Fibroblast of skin of left quadriceps (primary cell): ENCODE results near the gene ZSCAN22.
"Not testable (repeated sequence)": the region's sequence is repeated elsewhere in the genome, so short reads cannot be mapped to it uniquely, and the experiment has no call there.

Source experiments
- DNase-seq, 2 experiments: peaks; one replicate each; pipeline ENCODE4 v3.0.0-alpha.2; 2013; ENCODE audit warnings: low read depth in 2 of 2

ZSCAN22 gene

DNA sequence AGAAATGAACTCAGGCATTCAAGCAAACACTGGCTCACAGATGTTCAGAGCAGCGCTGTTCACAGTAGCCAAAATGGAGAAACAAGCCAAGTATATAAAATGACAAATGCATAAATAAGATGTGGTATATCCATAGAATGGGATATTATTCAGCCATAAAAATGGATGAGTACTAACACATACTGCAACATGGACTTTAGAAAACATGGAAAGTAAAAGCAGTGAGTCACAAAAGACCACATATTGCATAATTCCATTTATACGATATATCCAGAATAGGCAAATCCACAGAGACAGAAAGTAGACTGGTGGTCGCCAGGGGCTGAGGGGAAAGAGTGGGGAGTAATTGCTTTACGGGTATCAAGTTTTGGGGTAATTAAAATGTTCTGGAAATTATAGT lies 47.4 kb downstream of the ZSCAN22 start:
- DNase-seq: no peak

DNA sequence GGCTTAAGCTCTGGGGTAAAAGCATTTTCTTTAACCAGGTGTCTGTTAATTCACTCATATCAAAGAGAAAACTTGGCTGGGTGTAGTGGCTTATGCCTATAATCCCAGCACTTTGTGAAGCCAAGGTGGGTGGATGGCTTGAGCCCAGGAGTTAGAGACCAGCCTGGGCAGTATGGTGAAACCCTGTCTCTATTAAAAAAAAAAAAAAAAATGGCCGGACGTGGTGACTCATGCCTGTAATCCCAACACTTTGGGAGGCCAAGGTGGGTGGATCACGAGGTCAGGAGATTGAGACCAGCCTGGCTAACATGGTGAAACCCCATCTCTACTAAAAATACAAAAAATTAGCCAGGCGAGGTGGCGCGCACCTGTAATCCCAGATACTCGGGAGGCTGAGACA lies 49.9 kb downstream of the ZSCAN22 start:
- not testable (repeated sequence) for DNase-seq

DNA sequence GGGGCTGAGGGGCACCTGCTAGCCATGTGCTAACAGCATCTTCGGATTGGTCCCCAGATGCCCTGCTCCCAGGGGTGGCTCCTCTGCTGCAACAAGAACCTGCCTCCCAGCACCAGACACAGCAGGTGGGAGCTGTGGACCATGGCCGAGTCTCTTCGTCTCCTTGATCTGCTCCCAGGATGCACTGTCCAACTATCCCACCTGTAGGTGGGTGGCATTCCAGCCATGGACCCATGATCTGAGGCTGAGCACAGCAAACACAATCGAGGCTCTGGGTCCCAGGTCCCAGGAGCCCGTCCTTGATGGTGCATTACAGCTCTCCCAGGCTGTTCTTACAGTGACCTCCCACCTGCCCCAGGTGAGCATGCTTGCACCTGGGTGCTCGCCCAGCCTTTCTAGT lies 52.5 kb downstream of the ZSCAN22 start:
- no peak for DNase-seq

DNA sequence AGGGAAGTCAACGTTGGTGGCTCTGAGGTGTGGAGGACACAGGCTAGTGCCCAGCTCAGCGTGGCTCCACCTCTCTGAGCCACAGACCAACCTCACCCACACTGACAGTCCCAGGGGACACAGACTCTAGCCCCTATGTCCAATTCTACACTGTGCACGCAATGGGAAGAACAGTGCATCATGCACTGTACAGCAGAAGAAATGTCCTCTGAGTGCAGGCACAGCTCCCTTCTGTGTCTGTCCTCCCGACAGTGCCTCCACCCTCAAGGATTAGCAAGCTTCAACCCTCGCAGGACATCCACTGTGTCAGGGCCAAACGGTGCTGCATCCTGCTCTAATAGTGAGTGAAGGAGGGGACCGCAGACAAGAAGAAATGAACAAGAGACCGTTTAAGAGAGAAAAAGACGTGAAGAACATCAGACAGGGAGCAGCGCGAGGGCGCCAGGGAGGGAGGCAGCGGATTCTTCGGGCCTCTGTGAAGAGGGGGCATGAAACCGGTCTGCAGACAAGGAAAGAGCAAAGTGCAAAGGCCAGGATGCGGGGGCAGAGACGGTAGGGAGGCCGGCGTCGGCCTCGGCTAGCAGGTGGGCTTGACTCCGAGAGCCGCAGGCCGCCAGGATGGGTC lies 53.4 kb downstream of the ZSCAN22 start:
- DNase-seq: no peak

DNA sequence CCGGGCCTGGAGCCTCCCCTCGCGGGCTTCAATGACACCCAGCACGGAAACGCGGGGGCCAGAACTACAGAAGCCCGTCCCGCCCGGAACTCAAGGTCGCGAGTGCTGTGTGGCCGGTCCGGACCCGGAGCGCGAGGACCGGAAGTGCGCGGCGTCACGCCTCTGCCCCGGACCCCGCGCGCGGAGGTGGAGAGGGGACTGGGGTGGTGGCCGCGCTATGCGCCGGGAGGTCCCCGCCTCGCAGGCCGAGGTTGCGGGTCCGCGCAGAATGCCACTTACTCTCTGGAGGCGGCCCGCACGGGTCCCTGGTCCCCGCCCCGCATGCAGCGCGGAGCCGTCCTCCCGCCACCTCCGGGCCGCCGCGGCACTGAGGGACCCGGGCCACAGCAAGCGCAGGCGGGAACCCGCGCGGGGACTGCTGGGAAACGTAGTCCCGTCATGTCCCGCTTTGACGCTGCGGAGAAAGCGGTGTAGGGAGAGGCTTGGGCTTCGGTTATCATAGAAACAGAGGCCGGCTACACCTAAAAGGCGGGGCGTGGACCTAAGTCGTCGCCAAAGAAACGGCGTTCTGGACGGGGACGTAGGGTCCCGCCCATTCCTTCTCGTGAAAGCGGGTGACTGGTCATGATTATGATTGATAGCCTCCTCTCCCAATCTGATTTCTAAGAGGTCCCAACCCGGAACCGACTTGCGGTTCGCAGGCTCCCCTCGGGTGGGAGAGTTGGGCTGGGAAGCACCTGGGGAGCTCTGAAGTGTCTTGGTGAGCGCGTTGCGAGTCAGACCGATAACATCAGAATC lies 54.1 kb downstream of the ZSCAN22 start, which contains the start of gene ZNF837:
Gene ZNF837, minus strand, starts transcription at position 369 of the 798 bp plus-strand sequence. CDS start 11,698 bp downstream, outside the sequence.
- peak; percentile 100 for DNase-seq

DNA sequence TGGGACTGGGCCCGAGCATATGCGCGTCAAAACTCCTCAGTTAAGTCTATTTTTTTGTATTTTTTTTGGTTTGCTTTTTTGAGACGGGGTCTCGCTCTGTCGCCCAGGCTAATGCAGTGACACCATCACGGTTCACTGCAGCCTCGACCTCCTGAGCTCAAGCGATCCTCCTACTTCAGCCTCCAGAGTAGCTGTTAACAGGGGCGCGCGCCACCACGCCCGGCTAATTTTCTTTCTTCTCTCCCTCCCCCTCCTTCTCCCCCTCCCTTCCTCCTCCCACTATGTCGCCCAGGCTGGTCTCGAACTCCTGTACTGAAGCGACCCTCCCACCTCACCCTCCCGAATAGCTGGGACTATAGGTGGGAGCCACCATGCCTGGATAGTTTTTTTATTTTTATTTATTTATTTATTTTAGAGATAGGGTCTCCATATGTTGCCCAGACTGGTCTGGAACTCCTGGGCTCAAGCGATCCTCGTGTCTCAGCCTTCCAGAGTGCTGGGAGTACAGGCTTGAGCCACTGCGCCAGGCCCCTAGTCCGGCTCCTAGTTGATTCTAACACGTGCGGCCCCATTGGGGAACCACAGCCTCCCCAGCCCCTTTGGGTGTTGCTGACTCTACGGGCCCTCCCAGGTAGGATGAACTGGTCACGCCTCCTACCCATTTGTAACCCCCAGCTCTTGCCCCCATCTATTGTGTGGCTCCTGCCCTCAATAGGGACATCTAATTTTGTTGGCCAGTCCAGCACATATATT lies 54.8 kb downstream of the ZSCAN22 start:
- no peak for DNase-seq

DNA sequence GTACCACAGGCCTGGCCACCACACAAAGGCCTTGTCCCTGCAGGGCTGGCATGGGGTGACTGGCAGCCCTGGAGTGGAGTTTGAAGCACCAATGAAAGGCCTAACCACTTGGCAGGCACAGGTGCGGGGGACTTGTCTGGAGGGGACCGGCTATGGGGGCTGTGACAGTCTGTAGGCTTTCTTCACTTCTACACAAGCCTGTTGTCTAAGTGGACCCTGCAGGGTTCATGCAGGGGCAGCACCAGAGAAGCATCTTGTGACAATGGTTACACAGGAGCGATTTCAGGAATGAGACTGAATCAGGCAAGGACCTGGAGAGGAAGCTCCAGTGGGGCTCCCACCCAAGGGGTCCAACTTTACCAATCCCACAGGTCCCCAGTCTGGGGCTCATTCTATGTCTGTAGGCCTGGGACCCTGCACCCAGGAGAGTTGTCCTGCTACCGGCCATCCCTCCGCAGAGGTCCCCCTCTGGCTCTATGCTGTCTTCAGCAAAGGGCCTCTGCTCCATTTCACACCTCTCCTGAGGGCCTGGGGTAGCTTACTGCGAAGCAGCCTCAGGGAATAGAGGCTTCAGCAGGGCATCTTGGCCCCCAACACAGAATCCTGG lies 56.3 kb downstream of the ZSCAN22 start:
- DNase-seq: no peak

DNA sequence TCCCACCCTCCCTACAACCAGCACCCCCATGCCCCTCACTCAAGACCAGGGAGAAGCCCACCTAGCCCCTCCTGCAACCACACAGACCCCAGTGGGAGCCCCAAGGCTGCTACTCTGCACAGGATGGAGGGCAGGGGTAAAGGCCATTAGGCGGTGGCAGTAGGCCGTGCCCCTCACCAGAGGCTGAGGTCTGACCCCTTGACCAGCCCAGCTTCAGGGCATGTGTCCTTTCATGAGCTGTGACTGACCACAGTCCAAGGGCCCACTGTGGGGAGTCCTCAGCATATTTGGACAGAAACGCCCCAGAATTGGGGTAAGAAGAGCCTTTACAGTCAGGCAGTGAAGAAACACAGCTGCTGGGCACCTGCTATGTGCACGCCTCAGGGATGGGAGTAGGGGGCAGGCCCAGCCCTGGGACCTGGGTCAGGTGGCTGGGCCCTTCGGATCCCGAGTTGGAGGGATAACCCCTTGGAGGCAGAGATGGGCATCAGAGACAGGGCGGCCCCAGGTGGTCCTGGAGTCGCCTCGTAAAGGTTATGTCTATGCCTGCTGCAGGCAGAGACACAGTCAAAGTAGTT lies 58.6 kb downstream of the ZSCAN22 start:
- DNase-seq: no peak

DNA sequence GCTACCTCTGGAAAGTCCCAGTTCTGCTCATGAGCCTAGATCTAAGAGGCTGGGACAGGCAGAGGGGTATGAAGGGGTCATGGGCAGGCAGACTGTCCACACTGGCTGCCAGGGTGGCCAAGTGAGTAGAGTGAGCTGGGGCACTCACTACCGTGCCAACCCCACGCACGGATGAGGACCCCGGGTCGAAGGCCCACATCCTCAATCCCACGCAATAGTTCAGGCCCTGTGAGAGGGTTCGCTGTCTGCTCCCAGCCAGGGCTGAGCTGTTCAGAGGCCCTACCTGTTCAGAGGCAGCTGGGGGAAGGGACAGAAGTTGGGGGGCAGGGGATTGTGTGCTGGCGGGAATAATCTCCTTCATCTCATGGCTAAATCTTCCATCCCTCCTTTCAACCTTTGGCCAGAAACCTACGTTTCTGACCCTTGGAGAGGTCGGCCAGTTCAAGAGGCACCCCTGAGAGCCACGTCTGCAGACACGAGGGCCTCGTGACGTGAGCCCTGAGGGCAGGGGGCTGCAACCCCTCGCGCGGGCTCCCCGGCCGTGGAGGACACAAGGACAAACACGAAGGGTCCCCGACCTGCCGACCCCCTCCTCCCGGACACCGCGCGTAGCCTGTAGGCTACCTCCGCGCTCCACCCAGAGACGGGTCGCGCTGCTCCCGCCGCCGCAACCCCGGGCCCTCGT lies 59.2 kb downstream of the ZSCAN22 start:
- DNase-seq: no peak

DNA sequence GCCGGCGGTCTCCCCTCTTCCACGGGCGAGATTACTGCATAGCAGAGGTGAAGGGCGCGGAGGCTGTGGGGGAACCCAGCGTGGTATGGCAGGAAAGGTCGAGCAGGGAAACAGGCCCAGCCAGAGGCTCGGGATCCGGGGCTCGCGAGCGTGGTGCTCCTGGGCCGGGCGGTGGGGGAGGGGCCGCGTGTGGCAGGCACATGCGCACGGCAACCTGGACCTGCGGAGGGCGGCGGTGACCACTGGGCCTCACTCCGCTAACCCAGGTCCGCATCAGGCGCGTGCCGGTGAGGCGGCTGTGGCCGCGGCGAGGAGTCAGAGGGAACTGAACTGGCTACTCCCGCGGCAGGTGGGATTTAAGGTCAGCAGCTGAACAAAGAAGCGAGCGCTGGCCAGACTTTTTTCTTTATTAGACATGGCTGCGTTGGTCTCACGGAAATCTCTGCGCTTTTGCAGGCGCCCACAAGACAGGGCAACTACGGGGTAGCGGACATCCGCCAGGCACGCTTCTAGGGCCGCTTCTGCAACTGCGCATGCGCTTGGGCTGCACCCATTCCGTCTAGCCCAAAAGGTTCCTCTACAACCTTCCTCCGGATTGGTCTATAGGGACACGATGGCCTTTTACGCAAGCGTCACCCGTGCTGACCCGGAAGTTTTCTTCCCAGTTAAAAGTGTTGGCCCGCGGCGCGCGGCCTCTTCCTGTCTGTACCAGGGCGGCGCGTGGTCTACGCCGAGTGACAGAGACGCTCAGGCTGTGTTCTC lies 60.0 kb downstream of the ZSCAN22 start, which contains the start of gene RPS5:
Gene RPS5, plus strand, starts transcription at position 694 of the 762 bp plus-strand sequence. CDS start 869 bp downstream, outside the sequence.
- peak; percentile 97 for DNase-seq

DNA sequence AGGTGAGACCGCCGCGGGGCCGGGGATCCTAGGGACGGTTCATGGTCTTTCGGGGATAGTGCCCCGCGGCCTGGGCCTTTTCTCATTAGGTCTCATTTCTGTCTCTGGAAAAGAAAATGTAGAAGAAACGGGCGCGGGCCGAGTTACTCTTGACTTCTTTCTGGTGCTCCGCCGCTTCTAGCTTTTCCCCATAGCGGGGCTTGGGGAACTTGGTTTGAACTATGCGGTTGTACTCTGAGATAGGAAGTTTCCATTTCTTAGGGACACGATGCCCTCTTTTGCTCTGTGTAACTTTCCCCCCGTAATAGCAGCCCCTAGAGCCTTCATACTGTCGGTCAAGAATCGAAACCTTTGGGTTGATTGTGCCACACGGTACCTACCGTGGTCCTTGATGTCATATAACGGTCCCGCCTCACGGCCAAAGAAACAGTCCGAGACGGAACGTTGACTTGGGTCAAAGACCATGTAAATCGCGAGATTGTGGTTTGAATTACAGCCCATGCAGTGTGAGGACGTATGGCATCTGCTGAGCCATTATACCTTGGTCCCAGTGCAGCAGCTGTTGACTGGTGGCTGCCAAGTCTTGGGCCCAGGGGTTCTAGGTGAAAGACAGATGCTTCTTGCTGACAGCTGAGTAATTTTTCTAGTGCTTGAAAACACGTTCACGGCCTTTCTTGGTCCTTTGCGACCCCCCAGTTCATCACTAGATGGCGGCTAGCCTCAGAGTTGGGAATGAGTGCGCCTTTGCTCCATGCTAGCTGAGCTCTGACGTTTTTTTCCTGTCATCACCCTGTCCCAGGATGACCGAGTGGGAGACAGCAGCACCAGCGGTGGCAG lies 60.8 kb downstream of the ZSCAN22 start:
- DNase-seq: no peak

DNA sequence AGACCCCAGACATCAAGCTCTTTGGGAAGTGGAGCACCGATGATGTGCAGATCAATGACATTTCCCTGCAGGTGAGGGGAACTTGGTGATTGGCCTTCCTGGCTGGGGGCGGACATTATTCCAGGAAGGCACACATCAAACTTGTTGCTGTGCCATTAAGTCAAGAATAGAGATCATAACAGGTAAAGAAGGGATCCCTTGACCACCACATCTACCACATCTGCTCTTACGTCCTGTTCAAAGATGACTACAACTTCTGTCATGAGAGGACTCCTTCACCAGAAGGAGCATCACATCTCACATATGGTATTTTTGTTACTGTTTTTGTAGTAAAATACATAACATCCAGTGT lies 61.4 kb downstream of the ZSCAN22 start:
- DNase-seq: no peak
